ENCODE measurements around the gene MRPL9.

DNA sequence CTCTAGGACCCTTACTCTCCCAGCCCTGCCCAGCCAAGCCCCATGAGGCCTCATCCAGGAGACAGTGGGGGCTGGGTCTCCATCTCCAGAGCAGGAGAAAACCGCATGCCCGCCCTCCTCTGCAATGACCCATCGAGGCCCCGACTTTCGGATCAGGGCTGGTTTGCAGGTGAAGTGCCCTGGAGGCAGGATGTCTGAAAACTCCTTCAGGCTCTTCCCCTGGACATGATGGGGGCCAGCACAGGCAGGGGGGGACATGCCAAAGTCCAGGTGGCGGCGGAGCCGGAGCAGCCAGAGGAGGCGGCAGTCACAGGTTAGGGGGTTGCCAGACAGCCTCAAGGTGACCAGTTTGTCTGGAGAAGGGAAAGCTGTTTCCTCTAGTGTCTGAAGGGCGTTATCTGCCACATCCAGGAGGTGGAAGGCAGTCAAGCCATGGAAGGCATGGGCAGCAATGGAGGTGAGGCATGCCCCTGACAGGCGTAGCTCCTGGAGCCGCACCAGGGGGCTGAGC lies 38.1 kb upstream of the MRPL9 start:
- no peak for TF ChIP-seq POLR2A (IDR thresholded peaks at IDR 0.05)
- TF ChIP-seq, protein P1, sequence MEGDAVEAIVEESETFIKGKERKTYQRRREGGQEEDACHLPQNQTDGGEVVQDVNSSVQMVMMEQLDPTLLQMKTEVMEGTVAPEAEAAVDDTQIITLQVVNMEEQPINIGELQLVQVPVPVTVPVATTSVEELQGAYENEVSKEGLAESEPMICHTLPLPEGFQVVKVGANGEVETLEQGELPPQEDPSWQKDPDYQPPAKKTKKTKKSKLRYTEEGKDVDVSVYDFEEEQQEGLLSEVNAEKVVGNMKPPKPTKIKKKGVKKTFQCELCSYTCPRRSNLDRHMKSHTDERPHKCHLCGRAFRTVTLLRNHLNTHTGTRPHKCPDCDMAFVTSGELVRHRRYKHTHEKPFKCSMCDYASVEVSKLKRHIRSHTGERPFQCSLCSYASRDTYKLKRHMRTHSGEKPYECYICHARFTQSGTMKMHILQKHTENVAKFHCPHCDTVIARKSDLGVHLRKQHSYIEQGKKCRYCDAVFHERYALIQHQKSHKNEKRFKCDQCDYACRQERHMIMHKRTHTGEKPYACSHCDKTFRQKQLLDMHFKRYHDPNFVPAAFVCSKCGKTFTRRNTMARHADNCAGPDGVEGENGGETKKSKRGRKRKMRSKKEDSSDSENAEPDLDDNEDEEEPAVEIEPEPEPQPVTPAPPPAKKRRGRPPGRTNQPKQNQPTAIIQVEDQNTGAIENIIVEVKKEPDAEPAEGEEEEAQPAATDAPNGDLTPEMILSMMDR (IDR thresholded peaks at IDR 0.05) = no peak

All from vagina (tissue), 2 donors.